SK-N-SH (cell line): ENCODE measurements around the gene CALHM1. TPM values are rescaled to one million over a fixed set of nuclear protein-coding genes. Genes with fewer than 3 reads are reported as not detected.

Source experiments
- CTCF ChIA-PET: fragments of 300-600, 350-600 bp; formaldehyde crosslinking; extraction: SDS; loops from one replicate; lab custom pipeline; 2021; lab: Yijun Ruan, JAX
- POLR2A ChIA-PET: fragments of 350-600 bp; sonication (Branson Sonifier 250); formaldehyde crosslinking; extraction: SDS; loops from one replicate; lab custom pipeline; 2020; ENCODE audit warnings: antibody characterized with exemption, inconsistent platforms; lab: Yijun Ruan, JAX
- DNase-seq: peaks from one replicate; pipeline ENCODE4 v3.0.0; 2012
- H2AFZ ChIP-seq: fragments of 200-600 bp; sonication (generic); 2 replicates; pipeline ENCODE4 v1.8.1; 2016; ENCODE audit warnings: antibody characterized with exemption, mild to moderate bottlenecking, low read depth
- H3F3A ChIP-seq: fragments of 200-600 bp; sonication (generic); replicated peaks from 2 replicates; pipeline ENCODE3; 2016; ENCODE audit warnings: antibody characterized with exemption, mild to moderate bottlenecking; ENCODE audit not compliant: insufficient read depth
- H3K27ac ChIP-seq, 2 experiments: fragments of 200-500 bp in 1 of 2; fragments of 200-600 bp in 1 of 2; sonication (Bioruptor generic) in 1 of 2; sonication (generic), shearing (Covaris generic) in 1 of 2; 2 replicates each; pipeline versions ENCODE4 v1.5.1 to v1.6.1; 2014 to 2016; ENCODE audit warnings: low read depth in 2 of 2, inconsistent platforms in 1 of 2, low read length in 1 of 2, mild to moderate bottlenecking in 1 of 2, mixed read lengths in 1 of 2
- H3K27me3 ChIP-seq: fragments of 200-600 bp; sonication (generic), shearing (Covaris generic); 2 replicates; pipeline ENCODE4 v1.6.1; 2016; ENCODE audit warnings: mixed run types; ENCODE audit not compliant: insufficient read depth
- H3K36me3 ChIP-seq, 2 experiments: fragments of 200-500 bp in 1 of 2; fragments of 200-600 bp in 1 of 2; sonication (Bioruptor generic) in 1 of 2; sonication (generic) in 1 of 2; replicated peaks in 1 of 2; 2 replicates each; pipeline versions ENCODE3 to v1.5.1; 2014 to 2016; ENCODE audit warnings: low read length in 1 of 2, mild to moderate bottlenecking in 1 of 2; ENCODE audit not compliant: insufficient read depth in 2 of 2, control insufficient read depth in 1 of 2
- H3K4me1 ChIP-seq, 2 experiments: fragments of 200-500 bp in 1 of 2; fragments of 200-600 bp in 1 of 2; sonication (Bioruptor generic) in 1 of 2; sonication (generic), shearing (Covaris generic) in 1 of 2; 2 replicates each; pipeline versions ENCODE4 v1.5.1 to v1.6.1; 2014 to 2016; ENCODE audit warnings: low read depth in 1 of 2, low read length in 1 of 2, mixed run types in 1 of 2; ENCODE audit not compliant: insufficient read depth in 2 of 2, control insufficient read depth in 1 of 2
- H3K4me2 ChIP-seq: fragments of 200-600 bp; sonication (generic), shearing (Covaris generic); 2 replicates; pipeline ENCODE4 v1.6.1; 2017; ENCODE audit warnings: mixed run types
- H3K4me3 ChIP-seq, 2 experiments: fragments of 200-500 bp in 1 of 2; fragments of 200-600 bp in 1 of 2; sonication (Bioruptor generic) in 1 of 2; sonication (generic), shearing (Covaris generic) in 1 of 2; 2 replicates each; pipeline versions ENCODE4 v1.5.1 to v1.8.1; 2014 to 2016; ENCODE audit warnings: low read depth in 2 of 2, inconsistent platforms in 1 of 2, low read length in 1 of 2, mild to moderate bottlenecking in 1 of 2, mixed read lengths in 1 of 2, moderate library complexity in 1 of 2
- H3K79me2 ChIP-seq: fragments of 200-600 bp; sonication (generic); 2 replicates; pipeline ENCODE4 v1.8.1; 2017; ENCODE audit warnings: mild to moderate bottlenecking; ENCODE audit not compliant: insufficient read depth
- H3K9ac ChIP-seq: fragments of 200-600 bp; sonication (generic); 2 replicates; pipeline ENCODE4 v1.6.1; 2017; ENCODE audit warnings: mixed run types
- H3K9me2 ChIP-seq: fragments of 200-600 bp; sonication (generic); 2 replicates; pipeline ENCODE4 v1.6.1; 2017; ENCODE audit warnings: mixed run types
- H3K9me3 ChIP-seq: fragments of 200-600 bp; sonication (generic); 2 replicates; pipeline ENCODE4 v1.6.1; 2017; ENCODE audit warnings: mixed run types, mild to moderate bottlenecking, moderate library complexity
- H4K20me1 ChIP-seq: fragments of 200-600 bp; sonication (generic); 2 replicates; pipeline ENCODE4 v1.6.1; 2017; ENCODE audit warnings: mild to moderate bottlenecking, mixed run types; ENCODE audit not compliant: insufficient read depth
- EP300 ChIP-seq, 2 experiments: IDR thresholded peaks; 2 replicates each; pipeline versions ENCODE4 v1.4.0 to v1.6.1; 2012; ENCODE audit warnings: borderline replicate concordance in 1 of 2, low read depth in 1 of 2, low read length in 1 of 2
- EZH2phosphoT487 ChIP-seq: fragments of 200-600 bp; sonication (generic); IDR thresholded peaks from 2 replicates; pipeline ENCODE4 v1.6.1; 2017; ENCODE audit warnings: low read depth, mixed run types, mild to moderate bottlenecking, antibody characterized with exemption, moderate library complexity, borderline replicate concordance
- JUND ChIP-seq: IDR thresholded peaks from 2 replicates; pipeline ENCODE4 v1.4.0; 2012
- MAX ChIP-seq: IDR thresholded peaks from 2 replicates; pipeline ENCODE4 v1.4.0; 2012; ENCODE audit warnings: low read depth
- MEF2A ChIP-seq: IDR thresholded peaks from 2 replicates; pipeline ENCODE4 v1.4.0; 2012; ENCODE audit warnings: low read depth, borderline replicate concordance
- NRF1 ChIP-seq: IDR thresholded peaks from 2 replicates; pipeline ENCODE4 v1.6.1; 2012; ENCODE audit warnings: low read depth, mild to moderate bottlenecking, low read length
- RAD21 ChIP-seq: IDR thresholded peaks from 2 replicates; pipeline ENCODE4 v1.6.1; 2012; ENCODE audit warnings: mild to moderate bottlenecking, low read length
- RCOR1 ChIP-seq: fragments of 150-350 bp; IDR thresholded peaks from 2 replicates; pipeline ENCODE4 v1.6.1; 2017; ENCODE audit warnings: antibody characterized with exemption, low read length
- REST ChIP-seq: IDR thresholded peaks from 2 replicates; pipeline ENCODE4 v1.6.1; 2012; ENCODE audit warnings: mild to moderate bottlenecking, low read depth, low read length, moderate library complexity
- RFX5 ChIP-seq: IDR thresholded peaks from 2 replicates; pipeline ENCODE4 v1.6.1; 2012; ENCODE audit warnings: mild to moderate bottlenecking, improper control_type of control experiment, low read length
- RXRA ChIP-seq: IDR thresholded peaks from 2 replicates; pipeline ENCODE4 v1.4.0; 2012; ENCODE audit warnings: low read depth, mild to moderate bottlenecking, borderline replicate concordance
- SMC3 ChIP-seq: IDR thresholded peaks from 2 replicates; pipeline ENCODE4 v1.6.1; 2012; ENCODE audit warnings: low read depth, low read length, improper control_type of control experiment
- TCF12 ChIP-seq: IDR thresholded peaks from 2 replicates; pipeline ENCODE4 v1.4.0; 2012
- USF2 ChIP-seq: fragments of 150-350 bp; IDR thresholded peaks from 2 replicates; pipeline ENCODE4 v1.6.1; 2017; ENCODE audit warnings: antibody characterized with exemption, low read length, low read depth, borderline replicate concordance
- YY1 ChIP-seq: IDR thresholded peaks from 2 replicates; pipeline ENCODE4 v1.4.0; 2012; ENCODE audit warnings: low read depth, mild to moderate bottlenecking
- ZBTB33 ChIP-seq: IDR thresholded peaks from 2 replicates; pipeline ENCODE4 v1.4.0; 2012; ENCODE audit warnings: low read depth, borderline replicate concordance
- WGBS: methylation state at CpG from one replicate; pipeline ENCODE4 v1.1.6; 2017; ENCODE audit warnings: low lambda C conversion rate; 5-methylcytosine and 5-hydroxymethylcytosine counted together
- polyA plus RNA-seq, 3 experiments: library from polyadenylated mRNA; depleted of rRNA; stranded (reverse); fragments of >200 nt; gene quantifications; 2 replicates each; pipeline ENCODE4 v1.2.3, GENCODE V29; 2012

Gene CALHM1
- polyA plus RNA-seq, 1 of the 3 experiments (the other 2 are of a cell fraction): not detected

- WGBS: 86% methylated on average over 12 of the region's 14 CpGs
- Histone ChIP-seq H3K4me2 (no peak overlapping the region), H3K36me3 (no peaks in the 10 kb centered on the region), H3F3A (no peaks in the 10 kb centered on the region), H3K27me3 (no peaks in the 10 kb centered on the region), H3K9ac (no peak overlapping the region), H3K9me3 (no peaks in the 10 kb centered on the region), H3K79me2 (no peaks in the 10 kb centered on the region), H2AFZ (no peak overlapping the region), H4K20me1 (no peaks in the 10 kb centered on the region), H3K4me1 (no peaks in the 10 kb centered on the region), H3K9me2 (no peaks in the 10 kb centered on the region), H3K27ac (no peak overlapping the region), H3K4me3 (no peak overlapping the region)
- TF ChIP-seq USF2 (no peak), YY1 (no peak), MAX (no peak), ZBTB33 (no peak), EP300 (IDR thresholded peaks at IDR 0.05; ENCODE audit: borderline replicate concordance in 1 of 2, low read depth in 1 of 2, low read length in 1 of 2) (no peak)
- DNase-seq: no peak
- CTCF ChIA-PET: interaction anchor here (3.7 kb wide), 1 partner anchor 15 kb away, joined by 18 read pairs; no protein-coding TSS in a partner anchor
- POLR2A ChIA-PET: no interaction called here
Observed at GRCh38 chr10:103470761-103471653, 12.3 kb upstream of the CALHM1 start.

GRCh38 chr10:103469201-103469600 lies 10.5 kb upstream of the CALHM1 start:
- no peak overlapping the region for H3K4me2 ChIP-seq
- H4K20me1 ChIP-seq: no peaks in the 10 kb centered on the region
- no peak overlapping the region for H3K27ac ChIP-seq
- H3K9me2 ChIP-seq: no peaks in the 10 kb centered on the region
- H3K36me3 ChIP-seq: no peaks in the 10 kb centered on the region
- WGBS: 60% methylated on average over 5 of the region's 5 CpGs
- ChIA-PET POLR2A (no interaction called here), CTCF (interaction anchor here (1.0 to 3.7 kb wide), 4 partner anchors 13 to 96 kb away, joined by 3 to 18 read pairs (median 4); no protein-coding TSS in a partner anchor)
- H3K4me1 ChIP-seq: no peaks in the 10 kb centered on the region
- no peaks in the 10 kb centered on the region for H3K9me3 ChIP-seq
- H3K4me3 ChIP-seq: no peak overlapping the region
- H3F3A ChIP-seq: no peaks in the 10 kb centered on the region
- H3K27me3 ChIP-seq: no peaks in the 10 kb centered on the region
- no peak overlapping the region for H2AFZ ChIP-seq
- DNase-seq: no peak
- no peak overlapping the region for H3K9ac ChIP-seq
- H3K79me2 ChIP-seq: no peaks in the 10 kb centered on the region
- TF ChIP-seq EZH2phosphoT487 (no peak), JUND (no peak), RCOR1 (no peak), YY1 (no peak), RAD21 (no peak), RFX5 (no peak), RXRA (no peak), MEF2A (no peak), EP300 (IDR thresholded peaks at IDR 0.05; ENCODE audit: borderline replicate concordance in 1 of 2, low read depth in 1 of 2, low read length in 1 of 2) (no peak), REST (no peak), USF2 (no peak), TCF12 (no peak), SMC3 (no peak), NRF1 (no peak), MAX (no peak)
